GM18873 (cell line): ENCODE data around the gene SYNGR2.

Experiments
- ATAC-seq: cut with Tn5 transposase; IDR thresholded peaks from one replicate; pipeline ENCODE4 v1.9.1; 2021; ENCODE audit warnings: mild to moderate bottlenecking, moderate library complexity, moderate number of reproducible peaks; ENCODE audit not compliant: unreplicated experiment, low FRiP score

SYNGR2 gene, protein sequence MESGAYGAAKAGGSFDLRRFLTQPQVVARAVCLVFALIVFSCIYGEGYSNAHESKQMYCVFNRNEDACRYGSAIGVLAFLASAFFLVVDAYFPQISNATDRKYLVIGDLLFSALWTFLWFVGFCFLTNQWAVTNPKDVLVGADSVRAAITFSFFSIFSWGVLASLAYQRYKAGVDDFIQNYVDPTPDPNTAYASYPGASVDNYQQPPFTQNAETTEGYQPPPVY

DNA sequence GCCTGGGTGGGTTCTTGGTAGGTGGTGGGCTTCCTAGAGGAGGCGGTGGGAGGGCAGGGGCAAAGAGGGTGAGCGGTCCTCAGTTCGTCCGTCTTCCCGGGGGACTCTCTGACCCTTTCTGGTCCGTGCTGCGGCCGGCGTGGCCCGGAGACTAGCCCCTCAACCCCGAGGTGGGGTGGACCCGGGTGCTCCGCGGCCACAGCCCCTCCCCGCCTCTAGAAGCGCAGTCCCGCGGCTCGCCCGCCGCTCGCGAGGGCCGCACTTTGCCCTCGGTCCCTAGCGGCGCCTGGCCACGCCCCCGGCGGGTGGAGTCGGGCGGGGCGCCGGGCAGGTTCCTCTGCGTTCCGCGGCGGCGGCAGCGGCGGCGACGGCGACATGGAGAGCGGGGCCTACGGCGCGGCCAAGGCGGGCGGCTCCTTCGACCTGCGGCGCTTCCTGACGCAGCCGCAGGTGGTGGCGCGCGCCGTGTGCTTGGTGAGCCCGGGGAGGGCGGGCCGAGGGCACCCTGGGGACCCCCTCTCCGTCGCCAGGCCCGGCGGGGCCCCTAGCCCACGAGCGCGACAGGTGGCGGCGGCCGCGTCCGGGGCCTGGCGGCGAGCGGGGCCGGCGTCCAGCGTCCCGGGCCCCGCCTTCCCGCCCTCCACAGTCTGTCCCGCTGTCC, at the start of gene SYNGR2:
SYNGR2 (plus strand) TSS at position 340 of the 661 bp plus-strand sequence; CDS start at position 376, 36 bp downstream.
- ATAC-seq, result no peak

DNA sequence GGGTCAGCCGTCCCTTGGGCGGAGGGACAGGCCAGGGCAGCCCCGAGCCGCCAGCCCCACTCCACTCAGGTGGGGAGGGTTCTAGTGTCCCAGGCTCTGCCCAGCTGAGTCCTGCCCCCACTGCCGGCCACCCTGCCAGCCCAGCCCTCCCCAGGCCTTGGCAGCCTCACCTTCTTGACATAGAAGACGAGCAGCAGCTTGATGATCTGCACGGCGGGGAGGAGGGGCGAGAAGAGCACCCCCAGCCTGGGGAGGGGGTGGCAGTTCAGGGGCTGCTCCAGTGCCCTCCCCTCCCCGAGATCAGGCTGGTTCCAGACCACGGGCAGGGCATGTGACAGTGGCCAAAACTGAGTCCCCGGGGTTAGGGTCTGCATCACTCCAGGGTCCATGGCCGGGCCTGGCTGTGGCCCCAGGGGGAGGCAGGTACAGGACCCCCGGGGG, 49.6 kb upstream of the SYNGR2 start:
- ATAC-seq, result no peak

DNA sequence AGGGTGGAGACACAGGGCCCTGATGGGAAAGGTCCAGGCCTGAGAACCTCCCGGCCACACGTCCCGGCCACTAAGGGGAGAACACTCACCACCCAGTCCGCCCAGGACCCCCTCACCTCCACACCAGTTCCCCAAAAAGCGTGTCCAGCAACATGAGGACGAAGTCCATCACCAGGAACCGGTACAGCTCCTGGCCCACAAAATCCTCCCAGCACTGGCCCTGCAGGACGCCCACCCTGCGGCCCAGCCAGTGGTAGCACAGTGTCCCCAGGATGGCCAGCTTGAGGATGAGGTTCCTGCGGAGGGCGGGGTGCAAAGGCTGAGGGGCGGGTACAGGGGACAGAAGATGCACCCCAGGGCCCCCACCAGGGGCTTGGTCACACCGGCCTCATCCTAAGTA, 47.8 kb upstream of the SYNGR2 start:
- no peak for ATAC-seq

DNA sequence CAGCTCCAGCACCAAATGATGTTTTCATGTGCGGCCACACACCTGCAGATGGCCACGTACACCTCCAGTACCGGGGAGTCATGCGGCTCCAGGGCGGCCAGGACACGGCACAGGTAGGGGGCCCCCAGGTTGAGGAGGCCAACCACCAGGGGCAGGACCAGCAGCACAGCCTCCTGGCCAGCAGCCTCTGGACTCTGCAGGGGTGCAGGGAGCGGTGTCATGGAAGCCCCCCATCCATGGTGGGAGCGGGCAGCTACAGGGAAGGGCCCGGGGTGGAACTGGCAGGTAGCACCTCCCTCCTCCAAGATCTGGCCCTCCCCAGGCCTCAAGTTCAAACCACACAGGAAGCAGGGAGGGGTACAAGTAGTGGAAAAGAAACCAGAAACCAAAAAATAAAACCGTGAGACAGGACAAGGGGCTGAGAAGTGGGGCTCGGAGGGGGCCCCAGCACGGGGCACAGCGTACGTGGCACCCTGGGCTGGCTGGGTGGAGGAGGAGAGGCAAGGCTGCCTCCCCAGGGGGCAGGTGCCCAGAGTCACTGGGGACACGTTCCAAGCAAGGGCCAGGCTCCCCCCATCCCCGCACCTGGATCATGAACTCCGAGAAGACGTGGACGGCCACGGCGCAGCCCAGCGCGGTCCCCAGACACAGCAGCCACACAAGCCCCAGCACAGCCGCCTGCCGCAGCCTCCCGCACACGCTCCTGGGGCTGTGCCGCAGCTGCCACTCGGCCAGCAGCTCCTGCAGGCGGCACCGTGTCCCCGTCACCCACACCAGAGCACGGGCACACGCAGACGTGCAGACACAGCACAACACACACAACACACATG, 47.2 kb upstream of the SYNGR2 start:
- no peak for ATAC-seq

DNA sequence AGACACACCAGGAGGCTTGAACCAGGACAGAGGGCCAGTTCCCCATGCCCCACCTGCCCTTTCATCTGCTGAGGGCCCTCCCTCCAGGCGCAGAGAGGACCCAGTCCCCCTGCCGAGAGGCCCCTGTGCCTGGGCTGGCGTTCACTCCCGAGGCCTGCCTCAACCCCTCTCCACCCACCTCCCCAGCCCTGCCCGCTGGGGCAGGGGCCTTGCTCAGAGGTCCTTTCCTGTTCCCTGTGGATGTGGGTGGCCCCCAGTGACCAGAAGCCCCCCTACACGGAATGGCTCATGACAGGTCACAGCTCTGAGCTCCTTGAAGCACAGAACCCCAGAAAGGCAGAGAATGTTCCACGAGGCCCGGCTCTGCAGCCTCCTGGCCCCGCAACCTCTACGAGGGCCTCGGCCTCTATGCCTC, 46.6 kb upstream of the SYNGR2 start:
- ATAC-seq, result no peak

DNA sequence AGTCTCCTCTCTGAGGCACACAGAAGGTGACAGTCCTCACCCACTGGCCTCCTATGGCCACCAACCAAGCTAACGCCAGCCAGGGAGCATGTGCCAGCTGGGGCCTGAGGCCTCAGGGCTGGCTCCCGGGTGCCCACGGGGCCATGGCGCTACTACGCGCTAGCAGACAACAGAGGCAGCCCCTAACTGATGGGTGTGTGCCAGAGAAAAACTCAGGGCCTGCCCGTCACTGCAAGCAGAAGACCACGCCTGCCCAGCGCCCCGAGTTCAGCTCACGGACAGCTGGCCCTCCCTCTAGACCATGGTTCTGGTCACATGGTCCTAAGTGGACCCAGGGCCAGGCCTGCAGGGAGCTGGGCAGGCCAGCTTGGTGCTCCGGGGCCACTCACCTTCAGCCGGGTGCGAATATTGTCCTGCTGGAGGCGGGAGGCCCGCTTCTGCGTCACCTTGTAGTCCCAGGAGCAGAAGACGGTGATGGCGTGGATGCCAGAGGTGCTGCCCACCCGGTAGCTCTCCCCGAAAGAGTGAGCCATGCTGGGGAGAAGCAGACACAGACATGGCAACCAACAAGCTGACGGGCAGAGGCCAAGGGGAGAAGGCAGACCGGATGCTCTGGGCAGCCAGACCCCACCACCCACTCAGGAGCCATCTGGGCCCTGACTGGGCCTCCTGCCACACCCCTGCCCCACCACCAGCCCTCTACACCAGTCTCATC, 46.0 kb upstream of the SYNGR2 start:
- no peak for ATAC-seq

DNA sequence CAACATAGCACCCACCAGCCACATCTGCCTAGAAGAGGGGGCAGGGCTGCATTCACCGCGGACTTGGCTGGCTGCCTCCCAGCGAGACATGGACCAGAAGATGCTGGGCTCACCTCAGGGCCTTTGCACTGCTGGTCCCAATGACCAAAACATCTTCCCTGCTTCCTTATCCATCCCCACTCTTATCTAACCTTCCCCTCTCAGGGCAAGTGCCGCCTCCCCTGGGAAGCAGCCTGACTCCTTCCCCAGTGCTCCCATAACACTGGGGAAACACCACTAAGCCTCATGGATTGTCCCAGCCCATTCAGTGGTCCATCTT, 45.5 kb upstream of the SYNGR2 start:
- no peak for ATAC-seq

DNA sequence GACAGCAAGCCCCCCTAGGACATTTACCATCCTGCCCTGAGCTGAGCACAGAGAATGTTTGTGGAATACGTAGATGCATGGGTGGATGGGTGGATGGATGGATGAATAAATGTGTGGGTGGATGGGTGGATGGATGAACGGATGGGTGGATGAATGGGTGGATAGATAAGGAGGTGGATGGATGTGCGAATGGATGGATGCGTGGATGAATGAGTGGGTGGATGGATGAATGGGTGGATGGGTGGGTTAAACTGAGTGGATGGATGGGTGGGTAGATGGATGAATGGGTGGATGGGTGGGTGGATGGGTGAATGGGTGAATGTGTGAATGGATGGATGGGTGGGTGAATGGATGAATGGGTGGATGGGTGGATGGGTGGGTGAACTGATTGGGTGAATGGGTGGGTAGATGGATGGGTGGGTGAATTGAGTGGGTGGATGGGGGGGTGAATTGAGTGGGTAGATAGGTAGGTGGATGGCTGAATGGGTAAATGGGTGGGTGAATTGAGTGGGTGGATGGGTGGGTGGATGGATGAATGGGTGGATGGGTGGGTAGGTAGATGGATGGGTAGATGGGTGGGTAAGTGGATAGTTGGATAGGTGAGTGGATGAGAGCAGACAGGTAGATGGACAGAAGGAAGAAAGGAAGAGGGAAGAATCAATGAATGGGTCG, 45.0 kb upstream of the SYNGR2 start:
- no peak for ATAC-seq

DNA sequence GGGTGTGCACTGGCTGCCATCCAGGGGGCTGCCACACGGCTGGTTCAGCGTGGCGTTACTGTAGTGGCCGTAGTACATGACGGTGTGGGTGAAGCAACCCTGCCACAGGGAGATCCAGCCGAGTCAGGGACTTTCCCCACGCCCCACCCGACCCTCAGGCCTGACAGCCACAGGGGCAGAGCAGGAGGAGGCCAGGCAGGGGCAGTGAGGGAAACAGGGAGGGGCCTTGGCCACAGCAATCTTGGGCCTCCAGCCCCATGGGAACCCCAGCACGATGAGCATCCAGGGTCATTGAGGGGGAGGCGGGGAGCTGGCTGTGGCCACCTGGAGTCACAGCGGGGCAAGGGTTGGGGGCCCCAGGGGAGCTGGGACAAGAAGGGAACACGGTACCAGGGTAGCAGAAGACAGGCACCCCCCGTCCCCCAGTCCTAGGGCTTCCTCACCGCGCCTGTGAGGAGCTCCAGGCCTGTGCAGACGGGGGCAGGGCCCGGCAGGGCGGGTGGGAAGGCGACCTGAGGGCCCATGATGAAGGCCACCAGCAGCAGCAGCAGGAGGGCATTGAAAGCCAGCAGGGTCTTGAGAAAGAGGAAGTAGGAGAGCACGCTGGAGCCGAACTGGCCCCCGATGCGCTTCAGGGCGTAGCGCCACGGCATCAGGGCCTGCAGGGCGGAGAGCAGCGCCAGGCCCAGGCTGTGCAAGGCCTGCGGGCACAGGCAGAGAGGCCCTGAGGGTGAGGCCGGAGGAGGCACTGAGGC, 44.1 kb upstream of the SYNGR2 start:
- ATAC-seq, result no peak

DNA sequence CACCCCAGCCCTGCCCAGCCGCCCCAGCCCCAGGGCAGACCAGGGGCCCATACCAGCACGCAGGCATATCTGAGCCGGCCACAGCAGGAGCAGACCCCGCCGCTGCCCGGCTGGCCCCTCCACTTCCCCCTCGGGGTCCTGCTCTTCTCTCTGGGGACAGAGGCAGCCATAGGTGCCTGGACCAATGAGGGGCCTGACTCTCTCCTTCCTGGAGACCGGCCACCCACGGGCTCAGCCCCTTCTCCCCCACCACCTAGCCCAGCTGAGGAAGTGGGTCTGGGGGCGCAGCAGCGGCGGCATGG, 43.6 kb upstream of the SYNGR2 start:
- no peak for ATAC-seq

DNA sequence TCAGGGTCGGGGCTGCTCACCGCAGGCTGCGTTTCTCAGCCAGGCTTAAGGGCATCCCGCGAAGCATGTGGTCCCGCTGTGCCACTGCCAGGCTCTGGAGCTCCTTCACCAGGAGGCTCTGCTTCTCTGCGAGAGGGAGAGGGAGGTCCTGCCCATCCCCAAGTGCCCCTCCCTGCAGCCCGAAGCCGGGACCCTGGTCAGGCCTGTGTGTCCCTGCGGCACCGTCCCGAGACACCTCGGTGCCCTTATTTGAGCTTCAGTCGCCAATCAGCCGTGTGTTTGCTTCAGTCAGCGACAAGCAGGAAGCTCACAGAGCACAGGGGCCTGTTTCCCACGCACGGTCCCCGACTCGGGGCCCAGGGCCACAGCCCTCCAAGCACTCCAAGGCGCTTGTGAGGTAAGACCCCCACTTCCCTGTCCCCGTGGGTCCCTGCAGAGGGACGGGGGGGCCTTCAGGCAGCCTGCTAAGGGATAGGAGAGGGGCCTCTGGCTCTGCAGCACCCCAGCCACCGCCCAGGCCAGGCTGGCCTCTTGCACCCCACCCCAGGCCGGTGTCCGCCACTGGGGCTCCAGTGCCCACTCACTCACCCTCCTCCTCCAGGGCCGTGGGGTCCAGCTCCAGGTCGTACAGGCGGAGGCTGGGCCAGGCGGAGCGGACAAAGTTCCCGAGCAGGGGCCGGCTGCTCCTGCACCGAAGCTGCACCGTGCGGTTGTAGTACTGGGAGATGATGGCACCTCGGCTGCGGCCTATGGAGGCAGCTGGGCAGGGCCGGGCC, 43.1 kb upstream of the SYNGR2 start:
- no peak for ATAC-seq

DNA sequence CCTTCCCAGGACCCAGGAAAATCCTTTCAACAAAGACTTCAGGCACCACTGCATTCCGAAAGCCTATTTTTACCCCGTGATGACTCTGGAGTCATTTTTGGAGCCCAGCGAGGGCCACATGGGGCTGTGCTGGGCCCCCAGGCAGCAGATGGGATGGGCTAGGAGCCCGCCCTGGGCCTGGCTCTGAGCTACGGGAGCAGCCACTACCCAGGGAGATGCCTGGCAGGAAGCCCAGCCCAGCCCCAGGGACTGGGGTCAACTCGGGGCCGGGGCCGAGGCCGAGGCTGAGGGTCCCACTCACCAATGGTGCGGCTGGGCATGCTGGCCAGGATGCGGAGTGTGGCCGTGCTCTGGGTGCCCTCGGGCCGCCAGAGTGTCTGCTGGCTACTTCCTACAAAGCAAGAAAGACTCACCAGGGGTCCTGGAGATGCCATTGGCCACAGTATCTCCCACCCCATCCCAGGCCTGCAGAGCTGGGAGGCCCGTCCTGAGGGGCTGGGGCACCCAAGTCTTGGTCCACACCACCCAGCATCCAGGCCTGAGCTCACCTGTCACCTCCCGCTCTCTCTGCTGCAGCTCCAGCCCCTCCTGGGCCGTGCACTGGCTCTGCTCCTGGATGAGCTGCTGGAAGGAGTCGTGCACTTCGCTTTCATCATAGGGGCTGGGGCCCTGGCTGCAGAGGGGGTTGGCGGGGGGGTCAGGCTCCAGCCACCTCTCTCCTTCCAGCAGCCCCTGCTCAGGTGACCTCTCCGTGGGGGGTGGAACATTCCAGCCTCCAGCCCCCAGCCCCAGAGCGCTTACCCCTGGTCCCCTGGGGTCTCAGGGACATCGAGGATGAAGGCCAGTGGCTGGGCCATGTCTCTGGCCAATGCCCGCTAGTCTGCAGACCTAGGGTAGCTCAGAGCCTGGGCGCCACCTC, 42.1 kb upstream of the SYNGR2 start:
- no peak for ATAC-seq

DNA sequence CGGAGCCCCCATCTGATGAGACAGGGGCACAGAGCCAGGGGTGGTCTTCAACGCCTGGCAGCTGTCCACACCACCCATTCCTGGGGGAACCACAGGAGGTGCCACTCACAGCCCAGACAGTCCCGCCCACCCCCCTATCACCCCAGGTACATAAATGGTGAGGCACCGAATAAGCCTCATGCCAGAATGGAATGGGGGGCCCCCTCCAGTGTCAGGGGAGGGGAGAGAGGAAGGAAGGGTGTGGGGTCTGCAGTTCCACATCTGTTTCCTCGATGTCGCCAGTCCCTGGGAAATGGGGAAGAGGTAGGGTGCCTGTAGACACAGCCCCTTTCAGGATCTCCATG, 41.5 kb upstream of the SYNGR2 start:
- ATAC-seq, result no peak

DNA sequence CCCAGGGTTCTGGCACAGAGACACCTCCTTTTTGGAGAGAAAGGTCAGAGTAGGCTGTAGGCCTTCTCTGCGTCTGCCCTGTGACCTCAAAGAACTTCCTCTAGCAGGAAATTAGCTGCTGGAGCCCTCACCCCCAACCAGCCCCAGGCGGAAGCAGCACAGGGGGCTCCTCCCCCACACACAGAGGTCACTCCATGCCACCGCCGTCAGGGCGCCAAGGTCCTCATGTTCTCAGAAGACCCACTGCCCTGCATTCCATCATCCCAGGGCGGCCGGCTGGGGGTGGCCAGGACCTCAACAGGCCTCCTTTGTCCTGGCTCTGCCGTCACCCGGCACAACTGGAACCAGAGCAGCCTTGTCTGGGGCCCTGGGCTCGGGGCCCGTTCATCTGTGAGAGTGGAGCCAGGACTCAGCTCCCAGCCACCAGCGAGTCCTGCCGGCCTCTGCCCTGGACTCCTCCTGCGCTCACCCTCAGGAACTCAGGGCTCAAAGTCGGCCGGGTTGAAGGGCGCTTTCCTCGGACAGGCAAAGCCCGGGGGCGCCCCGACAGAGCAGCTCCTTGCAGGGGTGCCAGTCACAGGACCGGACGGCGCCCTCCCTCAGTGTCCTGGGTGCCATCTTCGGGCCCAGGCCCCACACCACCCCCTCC, 41.0 kb upstream of the SYNGR2 start:
- ATAC-seq, result no peak

DNA sequence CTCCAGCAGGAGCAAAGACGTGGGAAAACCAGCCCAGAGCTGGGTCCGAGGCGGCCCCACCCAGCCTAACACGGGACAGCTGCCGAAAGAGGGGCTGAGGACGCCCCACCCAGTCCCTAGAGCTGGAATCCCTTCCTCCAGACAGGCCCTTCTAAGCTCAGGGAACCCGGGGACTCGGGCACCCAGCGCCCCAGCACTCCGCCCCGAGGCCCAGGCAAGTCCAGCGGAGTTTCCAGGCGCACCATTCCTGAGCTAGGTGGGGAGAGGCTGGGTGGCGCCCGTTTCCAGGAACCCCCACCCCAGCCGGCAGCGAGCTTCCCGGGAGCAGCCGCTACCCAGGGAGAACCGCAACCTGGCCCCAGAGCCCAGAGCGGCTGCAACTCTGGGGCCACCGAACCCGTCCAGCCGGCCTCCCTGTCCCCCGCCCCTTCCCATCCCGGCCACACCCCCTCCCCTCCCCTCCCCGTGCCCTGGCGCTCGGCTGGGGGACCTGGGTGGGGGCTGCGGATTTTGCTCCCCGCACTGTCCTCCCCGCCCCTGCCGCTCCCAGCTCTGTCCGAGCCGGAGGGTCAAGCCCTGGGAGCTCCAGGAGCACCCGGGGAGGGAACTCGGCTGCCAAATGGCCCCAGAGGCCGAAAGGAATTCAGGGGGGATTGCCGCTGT, 40.4 kb upstream of the SYNGR2 start:
- ATAC-seq, result no peak

DNA sequence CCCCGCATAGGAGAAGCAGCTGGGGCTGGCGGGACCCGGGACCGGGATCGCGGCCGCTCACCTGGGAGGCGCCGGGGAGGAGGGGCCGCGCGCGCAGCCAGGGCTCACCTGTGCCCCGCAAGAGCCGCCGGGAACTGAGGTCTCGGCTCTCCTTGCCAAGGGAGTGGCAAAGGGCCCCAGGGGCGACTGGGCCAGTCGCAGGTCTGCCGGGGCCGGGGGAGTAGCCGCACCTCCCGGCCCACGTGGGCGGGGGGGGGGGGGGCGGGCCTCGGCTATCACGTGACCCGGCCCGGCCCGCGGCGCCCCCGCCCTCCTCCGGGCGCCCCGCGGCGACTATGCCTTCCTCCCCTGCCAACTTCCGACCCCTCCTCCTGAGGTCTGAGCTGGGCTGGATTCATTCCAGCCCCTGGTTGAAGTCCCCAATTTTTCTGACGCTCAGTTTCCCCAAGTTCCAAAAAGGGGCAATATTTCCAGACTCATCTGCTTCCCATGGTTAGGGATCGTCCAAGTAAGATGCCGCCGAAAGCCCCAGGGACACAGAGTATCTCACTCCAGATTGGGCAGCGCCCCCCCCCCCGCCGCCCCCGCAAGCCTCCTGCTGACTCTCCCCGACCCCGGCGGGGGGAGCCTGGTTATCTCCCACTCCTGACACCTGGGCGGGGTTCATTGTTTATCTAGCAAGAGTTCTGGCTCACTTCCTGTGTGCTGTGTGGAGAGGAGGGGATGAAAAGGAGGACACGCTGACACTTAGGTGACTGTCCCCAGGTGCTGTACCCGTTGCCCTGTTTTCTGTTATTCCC, 39.6 kb upstream of the SYNGR2 start, which contains the start of gene TMC6:
TMC6 (minus strand) TSS at position 205 of the 800 bp plus-strand sequence. CDS start 1,923 bp downstream, outside the sequence.
- ATAC-seq, result no peak
